NCI-H146 treated with DMSO at 0.1 percent for 48 hours (cell line): ENCODE results near the gene RMC1.
"Not testable (repeated sequence)": the region's sequence is repeated elsewhere in the genome, so short reads cannot be mapped to it uniquely, and the experiment has no call there.

ENCODE experiments used
- DNase-seq: peaks from one replicate; lab custom pipeline; 2025; ENCODE audit not compliant: unreplicated experiment; lab: John Stamatoyannopoulos, UW

RMC1 gene

GRCh38 chr18:23495723-23496440, 7.4 kb upstream of the RMC1 start:
- DNase-seq: peak; percentile 52

GRCh38 chr18:23498117-23498516, 5.2 kb upstream of the RMC1 start:
- no peak for DNase-seq

GRCh38 chr18:23498877-23499276, 4.4 kb upstream of the RMC1 start:
- DNase-seq: peak; percentile 54

- no peak for DNase-seq
Observed at GRCh38 chr18:23499291-23499781, 4.0 kb upstream of the RMC1 start.

- no peak for DNase-seq
Observed at GRCh38 chr18:23501626-23502025, 1.7 kb upstream of the RMC1 start.

- DNase-seq: peak; percentile 61
Observed at GRCh38 chr18:23502516-23503037, 734 bp upstream of the RMC1 start.

GRCh38 chr18:23503963-23504344, 643 bp downstream of the RMC1 start:
- no peak for DNase-seq

GRCh38 chr18:23504720-23505119, 1.4 kb downstream of the RMC1 start:
- DNase-seq: no peak

- no peak for DNase-seq
Observed at GRCh38 chr18:23506393-23506792, 3.1 kb downstream of the RMC1 start.

GRCh38 chr18:23510923-23511322, 7.6 kb downstream of the RMC1 start:
- not testable (repeated sequence) for DNase-seq

GRCh38 chr18:23512216-23512615, 8.9 kb downstream of the RMC1 start:
- not testable (repeated sequence) for DNase-seq

GRCh38 chr18:23512641-23513040, 9.3 kb downstream of the RMC1 start:
- DNase-seq: no peak

- DNase-seq: peak; percentile 84
Observed at GRCh38 chr18:23515911-23516546, 12.7 kb downstream of the RMC1 start.

- DNase-seq: no peak
Observed at GRCh38 chr18:23519734-23520133, 16.4 kb downstream of the RMC1 start.

- DNase-seq: no peak
Observed at GRCh38 chr18:23521271-23521670, 18.0 kb downstream of the RMC1 start.

- no peak for DNase-seq
Observed at GRCh38 chr18:23521907-23522306, 18.6 kb downstream of the RMC1 start.

GRCh38 chr18:23523429-23524212, 20.3 kb downstream of the RMC1 start:
- DNase-seq: no peak

- no peak for DNase-seq
Observed at GRCh38 chr18:23524213-23524707, 20.9 kb downstream of the RMC1 start.

GRCh38 chr18:23526501-23527063, 23.3 kb downstream of the RMC1 start:
- DNase-seq: no peak

- no peak for DNase-seq
Observed at GRCh38 chr18:23528580-23529472, 25.5 kb downstream of the RMC1 start.
